Left lung (tissue), 10 donors: Measurements from ENCODE around the gene ARMH3. TPM values are rescaled to one million over a fixed set of nuclear protein-coding genes. Genes with fewer than 3 reads are reported as not detected.

Source experiments
- ATAC-seq: fragments of 200-7000 bp; cut with Tn5 transposase; one replicate; pipeline ENCODE4 v1.9.1; 2020; ENCODE audit warnings: moderate library complexity
- DNase-seq, 4 donors: peaks; one replicate each; pipeline ENCODE4 v3.0.0-alpha.2; 2013 to 2020
- H3K27ac ChIP-seq, 2 donors: fragments of 200-600 bp; sonication (generic) in 1 of 2; one replicate each; pipeline versions ENCODE4 v1.5.0 to v1.8.0; 2020 to 2021
- H3K27me3 ChIP-seq, 2 donors: fragments of 200-600 bp; sonication (generic) in 1 of 2; one replicate each; pipeline versions ENCODE4 v1.5.0 to v1.8.0; 2020 to 2021
- H3K36me3 ChIP-seq, 2 donors: fragments of 200-600 bp; sonication (generic) in 1 of 2; one replicate each; pipeline versions ENCODE4 v1.5.0 to v1.8.0; 2020 to 2021
- H3K4me1 ChIP-seq, 2 donors: fragments of 200-600 bp; one replicate each; pipeline ENCODE4 v1.8.0; 2021
- H3K4me3 ChIP-seq, 2 donors: fragments of 200-600 bp; sonication (generic) in 1 of 2; one replicate each; pipeline versions ENCODE4 v1.5.0 to v1.8.0; 2020 to 2021; ENCODE audit warnings: mild to moderate bottlenecking in 1 of 2
- H3K9me3 ChIP-seq, 2 donors: fragments of 200-600 bp; sonication (generic) in 1 of 2; one replicate each; pipeline versions ENCODE4 v1.5.0 to v1.8.0; 2020 to 2021
- intact Hi-C, 2 donors: fragments of 100-400 bp; cut with DNase I; formaldehyde crosslinking; loops; one replicate each; pipeline versions ENCODE4 v1.11.2 to v1.14.2; 2022
- polyA plus RNA-seq, 6 donors: library from polyadenylated mRNA; unstranded; fragments of 120-200 nt; gene quantifications; one replicate each; pipeline ENCODE4 v1.2.1, GENCODE V29; 2013; ENCODE audit not compliant: insufficient read length in 6 of 6
- total RNA-seq, 2 donors: library from RNA; stranded (reverse); fragmentation: NEBNext Ultra II Directional; extraction: Animal tissue kit (Norgen Biotek cat#: 25700); gene quantifications; one replicate each; pipeline ENCODE4 v1.2.1, GENCODE V29; 2021
- TF ChIP-seq, protein P1 (sequence below), 2 donors: fragments of 200-600 bp; sonication (generic) in 1 of 2; IDR thresholded peaks; one replicate each; pipeline versions ENCODE4 v1.5.0 to v1.8.0; 2021; ENCODE audit warnings: antibody characterized with exemption in 2 of 2
- donor health status: DM: no; HTN: yes; CAD: no.
- donor health status: DM: no; HTN: no; CAD: no.

ARMH3 gene
- total and polyA plus RNA-seq, 8 donors, result 19.4 to 26.2 (median 23.4) TPM

DNA sequence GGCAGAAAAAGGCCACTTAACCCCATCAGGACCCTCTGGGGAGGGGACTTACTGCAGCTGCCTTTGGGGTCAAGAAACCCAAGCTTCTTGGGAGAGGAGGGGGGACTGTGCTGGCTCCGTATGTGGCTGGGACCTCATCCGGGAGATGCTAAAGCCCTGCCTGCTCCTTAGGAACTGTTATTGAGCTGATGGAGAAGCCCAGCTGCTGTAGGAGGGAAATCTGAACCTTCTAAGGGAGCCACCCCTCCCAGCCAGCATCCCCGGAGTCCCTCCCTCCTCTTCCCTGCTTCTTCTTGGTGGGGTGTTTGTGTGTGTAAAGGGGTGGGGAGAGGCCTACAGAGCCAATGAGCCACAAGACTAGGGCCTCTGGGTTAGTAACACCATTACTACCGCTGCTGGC is 220.6 kb downstream of the ARMH3 start:
- Histone ChIP-seq H3K4me1 (peaks cover 9 to 46% of the 10 kb centered on the region in 2 donors), H3K9me3 (no peaks in the 10 kb centered on the region), H3K36me3 (no peaks in the 10 kb centered on the region), H3K27ac (no peak overlapping the region), H3K4me3 (no peak overlapping the region), H3K27me3 (no peaks in the 10 kb centered on the region)
- TF ChIP-seq, protein P1, sequence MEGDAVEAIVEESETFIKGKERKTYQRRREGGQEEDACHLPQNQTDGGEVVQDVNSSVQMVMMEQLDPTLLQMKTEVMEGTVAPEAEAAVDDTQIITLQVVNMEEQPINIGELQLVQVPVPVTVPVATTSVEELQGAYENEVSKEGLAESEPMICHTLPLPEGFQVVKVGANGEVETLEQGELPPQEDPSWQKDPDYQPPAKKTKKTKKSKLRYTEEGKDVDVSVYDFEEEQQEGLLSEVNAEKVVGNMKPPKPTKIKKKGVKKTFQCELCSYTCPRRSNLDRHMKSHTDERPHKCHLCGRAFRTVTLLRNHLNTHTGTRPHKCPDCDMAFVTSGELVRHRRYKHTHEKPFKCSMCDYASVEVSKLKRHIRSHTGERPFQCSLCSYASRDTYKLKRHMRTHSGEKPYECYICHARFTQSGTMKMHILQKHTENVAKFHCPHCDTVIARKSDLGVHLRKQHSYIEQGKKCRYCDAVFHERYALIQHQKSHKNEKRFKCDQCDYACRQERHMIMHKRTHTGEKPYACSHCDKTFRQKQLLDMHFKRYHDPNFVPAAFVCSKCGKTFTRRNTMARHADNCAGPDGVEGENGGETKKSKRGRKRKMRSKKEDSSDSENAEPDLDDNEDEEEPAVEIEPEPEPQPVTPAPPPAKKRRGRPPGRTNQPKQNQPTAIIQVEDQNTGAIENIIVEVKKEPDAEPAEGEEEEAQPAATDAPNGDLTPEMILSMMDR (IDR thresholded peaks at IDR 0.05), result no peak
- no peak for DNase-seq
- ATAC-seq, result no peak
- intact Hi-C loops, result loop anchor here in 1 of 2 donors (10.0 kb wide), 1 partner anchor 239 kb away; no protein-coding TSS in a partner anchor

DNA sequence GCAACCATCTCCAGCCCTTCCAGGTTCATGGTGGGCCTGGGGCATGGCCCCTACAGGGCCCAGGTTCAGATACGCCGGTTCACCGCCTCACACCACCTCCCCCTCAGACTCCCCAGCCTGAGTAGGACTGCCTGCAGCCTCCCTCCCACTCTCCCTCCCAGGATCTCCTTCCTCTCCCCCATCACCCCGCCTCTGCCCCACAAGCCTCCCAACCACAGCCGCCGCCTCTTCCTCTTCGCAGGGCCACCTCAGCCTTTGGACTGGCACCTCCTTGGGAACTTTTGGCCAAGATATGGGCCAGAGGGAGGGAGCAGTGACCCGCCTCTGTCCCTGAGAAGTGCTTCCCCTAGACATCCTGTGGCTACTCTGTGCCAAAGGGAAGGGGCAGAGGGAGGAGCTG is 221.6 kb downstream of the ARMH3 start:
- TF ChIP-seq, protein P1 (IDR thresholded peaks at IDR 0.05), result no peak
- Histone ChIP-seq H3K9me3 (no peaks in the 10 kb centered on the region), H3K4me1 (peaks cover 9 to 44% of the 10 kb centered on the region in 2 donors), H3K27me3 (no peaks in the 10 kb centered on the region), H3K36me3 (no peaks in the 10 kb centered on the region), H3K4me3 (no peak overlapping the region), H3K27ac (no peak overlapping the region)
- intact Hi-C loops, result loop anchor here in 1 of 2 donors (10.0 kb wide), 1 partner anchor 240 kb away; no protein-coding TSS in a partner anchor
- ATAC-seq, result no peak
- DNase-seq, result peak in 2 of 4 donors; percentile 76 to 90

DNA sequence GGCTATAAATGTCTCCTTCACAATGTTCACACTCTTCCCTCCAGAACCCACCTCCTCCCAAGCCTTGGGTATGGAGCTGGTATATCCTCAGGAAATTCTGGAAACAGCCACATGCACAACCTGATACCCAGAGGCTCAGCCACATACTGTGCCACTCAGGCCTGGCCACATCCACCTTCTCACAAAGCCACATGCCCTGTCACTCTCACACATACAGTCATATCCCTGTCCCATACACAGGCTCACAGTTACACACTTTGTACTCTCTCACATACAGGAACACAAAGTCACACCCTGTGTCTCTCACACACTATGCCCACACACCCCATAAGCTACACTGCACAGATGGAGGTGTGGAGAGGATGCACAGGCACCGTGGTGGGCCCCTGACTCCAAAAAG is 222.5 kb downstream of the ARMH3 start:
- H3K4me3 ChIP-seq, result no peak overlapping the region
- TF ChIP-seq, protein P1 (IDR thresholded peaks at IDR 0.05), result no peak
- H3K27ac ChIP-seq, result no peak overlapping the region
- no peaks in the 10 kb centered on the region for H3K36me3 ChIP-seq
- no peaks in the 10 kb centered on the region for H3K9me3 ChIP-seq
- intact Hi-C loops, result loop anchor here in 1 of 2 donors (10.0 kb wide), 1 partner anchor 241 kb away; no protein-coding TSS in a partner anchor
- no peaks in the 10 kb centered on the region for H3K27me3 ChIP-seq
- ATAC-seq (no peak), DNase-seq (no peak)
- peaks cover 9 to 50% of the 10 kb centered on the region in 2 donors for H3K4me1 ChIP-seq

DNA sequence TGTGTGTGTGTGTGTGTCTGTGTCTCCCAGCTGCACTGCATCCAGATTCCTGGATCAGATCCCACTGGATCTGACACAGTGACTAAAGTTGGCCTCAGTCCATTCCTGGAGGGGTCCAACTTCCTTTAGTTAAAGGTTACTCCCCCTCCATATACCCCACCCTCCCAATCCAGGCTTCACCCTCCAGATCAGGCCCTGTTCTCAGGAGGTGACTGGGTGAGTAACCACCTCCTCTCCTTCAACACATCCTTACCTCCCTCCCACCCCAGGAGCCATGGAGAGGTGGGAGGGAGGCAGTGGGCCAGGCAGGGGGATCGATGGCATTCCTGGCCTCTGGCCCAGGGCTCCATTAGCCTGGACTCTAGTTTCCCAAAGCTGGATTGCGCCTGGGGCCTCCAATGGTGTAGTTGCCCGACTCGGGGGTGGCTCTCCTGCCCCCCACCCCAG is 223.6 kb downstream of the ARMH3 start:
- intact Hi-C loops, result loop anchor here in 1 of 2 donors (10.0 kb wide), 1 partner anchor 242 kb away; no protein-coding TSS in a partner anchor
- no peak for ATAC-seq

DNA sequence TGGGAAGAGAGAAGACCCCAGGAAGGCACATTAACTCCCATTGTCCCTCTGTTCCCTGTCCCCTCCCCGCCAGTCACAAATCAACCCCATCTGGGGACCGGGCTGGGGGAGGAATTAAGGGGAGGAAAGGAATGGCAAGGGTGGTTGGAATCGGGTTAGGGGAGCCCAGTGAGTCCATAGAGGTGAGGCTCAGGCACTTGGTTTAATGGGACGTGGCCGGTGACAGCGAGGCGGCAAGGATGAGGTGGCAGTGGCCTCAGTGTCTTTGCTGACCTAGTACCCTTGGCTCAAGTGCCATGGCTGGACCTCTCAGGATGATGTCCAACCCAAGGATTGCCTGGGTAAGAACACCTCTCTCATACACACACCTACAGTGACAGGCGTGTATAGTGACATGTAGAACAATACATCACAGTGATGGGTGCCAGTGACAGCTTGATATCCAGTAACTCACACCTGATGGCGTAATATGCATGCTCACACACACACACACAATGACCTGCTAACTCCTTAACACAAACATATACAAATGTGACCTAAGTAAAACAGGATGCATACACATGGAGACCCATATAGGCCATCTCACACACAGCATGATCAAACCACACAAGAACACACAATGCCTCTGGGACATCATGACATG is 224.7 kb downstream of the ARMH3 start:
- DNase-seq (no peak), ATAC-seq (no peak)
- no peaks in the 10 kb centered on the region for H3K27me3 ChIP-seq
- peak overlapping the region in 1 of 2 donors; percentile 63 for H3K27ac ChIP-seq
- peaks cover 9 to 50% of the 10 kb centered on the region in 2 donors for H3K4me1 ChIP-seq
- H3K9me3 ChIP-seq, result no peaks in the 10 kb centered on the region
- intact Hi-C loops, result loop anchor here in 1 of 2 donors (10.0 kb wide), 1 partner anchor 244 kb away; no protein-coding TSS in a partner anchor
- H3K4me3 ChIP-seq, result peak overlapping the region; percentile 43 to 63
- TF ChIP-seq, protein P1 (IDR thresholded peaks at IDR 0.05), result no peak
- peaks cover 0 to 9% of the 10 kb centered on the region in 2 donors for H3K36me3 ChIP-seq

More for the DNA sequence above, 223.6 kb downstream of the ARMH3 start:
- no peak overlapping the region for H3K27ac ChIP-seq
- H3K4me3 ChIP-seq, result no peak overlapping the region
- peaks cover 9 to 50% of the 10 kb centered on the region in 2 donors for H3K4me1 ChIP-seq
- H3K36me3 ChIP-seq, result peaks cover 0 to 5% of the 10 kb centered on the region in 2 donors
- H3K9me3 ChIP-seq, result no peaks in the 10 kb centered on the region
- DNase-seq, result no peak
- TF ChIP-seq, protein P1 (IDR thresholded peaks at IDR 0.05), result no peak
- no peaks in the 10 kb centered on the region for H3K27me3 ChIP-seq
